Neural cell (in vitro differentiated cells): ENCODE measurements around the gene GNG7. TPM values are rescaled to one million over a fixed set of nuclear protein-coding genes. Genes with fewer than 3 reads are reported as not detected.

ENCODE experiments used
- H2AFZ ChIP-seq: fragments of 200-600, 300-800 bp; sonication (generic), shearing (Covaris generic); 2 replicates; pipeline ENCODE4 v1.6.0; 2014; ENCODE audit warnings: low read depth, mild to moderate bottlenecking, antibody characterized with exemption, low read length, moderate library complexity
- H3F3A ChIP-seq: fragments of 200-600 bp; shearing (Covaris generic); 2 replicates; pipeline ENCODE4 v1.6.1; 2016; ENCODE audit warnings: mild to moderate bottlenecking, moderate library complexity, mixed read lengths, antibody characterized with exemption, low read length; ENCODE audit not compliant: insufficient read depth, poor library complexity, severe bottlenecking
- H3K27ac ChIP-seq: fragments of 200-600, 300-800 bp; sonication (generic), shearing (Covaris generic); 2 replicates; pipeline ENCODE4 v1.5.1; 2014; ENCODE audit warnings: mild to moderate bottlenecking, low read length, moderate library complexity
- H3K27me3 ChIP-seq: fragments of 300-800, 200-600 bp; sonication (generic), shearing (Covaris generic); 2 replicates; pipeline ENCODE4 v1.6.0; 2014; ENCODE audit warnings: mild to moderate bottlenecking, low read depth, low read length, moderate library complexity; ENCODE audit not compliant: insufficient read depth
- H3K36me3 ChIP-seq: fragments of 300-800, 200-600 bp; sonication (generic), shearing (Covaris generic); 2 replicates; pipeline ENCODE4 v1.5.1; 2014; ENCODE audit warnings: mild to moderate bottlenecking, antibody characterized with exemption, low read length, moderate library complexity; ENCODE audit not compliant: insufficient read depth
- H3K4me2 ChIP-seq: fragments of 300-800, 200-600 bp; sonication (generic), shearing (Covaris generic); 2 replicates; pipeline ENCODE4 v1.6.0; 2014; ENCODE audit warnings: mild to moderate bottlenecking, low read length
- H3K4me3 ChIP-seq: fragments of 300-800, 200-600 bp; sonication (generic), shearing (Covaris generic); 2 replicates; pipeline ENCODE4 v1.5.1; 2014; ENCODE audit warnings: mild to moderate bottlenecking, low read length, moderate library complexity
- H3K79me2 ChIP-seq: fragments of 200-600 bp; shearing (Covaris generic); replicated peaks from 2 replicates; pipeline ENCODE4 v1.6.0; 2014; ENCODE audit warnings: mild to moderate bottlenecking, low read length, moderate library complexity; ENCODE audit not compliant: insufficient read depth
- H3K9ac ChIP-seq: fragments of 300-800, 200-600 bp; sonication (generic), shearing (Covaris generic); 2 replicates; pipeline ENCODE4 v1.6.1; 2016; ENCODE audit warnings: mild to moderate bottlenecking, low read length, mixed read lengths
- H3K9me2 ChIP-seq: fragments of 200-600 bp; shearing (Covaris generic); 2 replicates; pipeline ENCODE4 v1.6.1; 2016; ENCODE audit warnings: mild to moderate bottlenecking, low read length, mixed read lengths; ENCODE audit not compliant: insufficient read depth
- H3K9me3 ChIP-seq: fragments of 200-600, 300-800 bp; sonication (generic), shearing (Covaris generic); 2 replicates; pipeline ENCODE4 v1.6.1; 2016; ENCODE audit warnings: mild to moderate bottlenecking, mixed run types, low read length, moderate library complexity, mixed read lengths
- H4K20me1 ChIP-seq: fragments of 200-600 bp; shearing (Covaris generic); 2 replicates; pipeline ENCODE4 v1.6.1; 2016; ENCODE audit warnings: mild to moderate bottlenecking, mixed run types; ENCODE audit not compliant: insufficient read depth
- CTCF ChIP-seq: fragments of 450-650 bp; IDR thresholded peaks from 2 replicates; pipeline ENCODE4 v1.5.1; 2014; ENCODE audit warnings: antibody characterized with exemption, mild to moderate bottlenecking, moderate library complexity; ENCODE audit not compliant: poor library complexity, severe bottlenecking
- EP300 ChIP-seq: fragments of 450-650 bp; conservative IDR thresholded peaks from 2 replicates; pipeline ENCODE4 v1.6.1; 2014; ENCODE audit warnings: antibody characterized with exemption, mild to moderate bottlenecking, moderate library complexity; ENCODE audit not compliant: poor library complexity, severe bottlenecking
- EZH2 ChIP-seq: fragments of 200-600, 300-800 bp; shearing (Covaris generic), sonication (generic); IDR thresholded peaks from 2 replicates; pipeline ENCODE4 v1.6.1; 2014; ENCODE audit warnings: antibody characterized with exemption, low read length, borderline replicate concordance, mild to moderate bottlenecking; ENCODE audit not compliant: insufficient read depth, poor library complexity, severe bottlenecking
- MXI1 ChIP-seq: fragments of 450-650 bp; conservative IDR thresholded peaks from 2 replicates; pipeline ENCODE4 v1.6.1; 2014; ENCODE audit warnings: antibody characterized with exemption, mild to moderate bottlenecking; ENCODE audit not compliant: poor library complexity, severe bottlenecking
- POLR2AphosphoS5 ChIP-seq: IDR thresholded peaks from 2 replicates; pipeline ENCODE4 v1.6.1; 2012
- RAD21 ChIP-seq: fragments of 450-650 bp; conservative IDR thresholded peaks from 2 replicates; pipeline ENCODE4 v1.6.1; 2014; ENCODE audit warnings: antibody characterized with exemption, mild to moderate bottlenecking, moderate library complexity
- REST ChIP-seq: IDR thresholded peaks from 2 replicates; pipeline ENCODE4 v1.6.1; 2012; ENCODE audit warnings: borderline replicate concordance
- SMC3 ChIP-seq: fragments of 450-650 bp; conservative IDR thresholded peaks from 2 replicates; pipeline ENCODE4 v1.6.1; 2014; ENCODE audit warnings: antibody characterized with exemption, mild to moderate bottlenecking, moderate library complexity; ENCODE audit not compliant: poor library complexity
- TAF1 ChIP-seq: IDR thresholded peaks from 2 replicates; pipeline ENCODE4 v1.6.1; 2012; ENCODE audit warnings: low read depth
- polyA plus RNA-seq: library from polyadenylated mRNA; depleted of rRNA; stranded (reverse); fragments of >200 nt; gene quantifications from 2 replicates; pipeline ENCODE4 v1.2.3, GENCODE V29; 2014

The GNG7 gene
- polyA plus RNA-seq, 1 donor from 2014 or later, result 3.0 TPM

GRCh38 chr19:2469102-2469914 is 233.2 kb downstream of the GNG7 start:
- TF ChIP-seq EP300, result no peak
- no peak for TF ChIP-seq TAF1
- no peak for TF ChIP-seq REST
- TF ChIP-seq CTCF, result no peak
- TF ChIP-seq RAD21, result no peak
- TF ChIP-seq SMC3, result no peak
- no peak for TF ChIP-seq EZH2
- no peak for TF ChIP-seq POLR2AphosphoS5
- H3K9me3 ChIP-seq, result no peaks in the 10 kb centered on the region
- H3K36me3 ChIP-seq, result no peaks in the 10 kb centered on the region
- H3K4me3 ChIP-seq, result no peak overlapping the region
- H2AFZ ChIP-seq, result no peak overlapping the region
- H3K27ac ChIP-seq, result no peak overlapping the region
- H4K20me1 ChIP-seq, result no peaks in the 10 kb centered on the region
- no peaks in the 10 kb centered on the region for H3K27me3 ChIP-seq
- no peaks in the 10 kb centered on the region for H3K9me2 ChIP-seq
- H3K9ac ChIP-seq, result no peak overlapping the region
- H3K79me2 ChIP-seq, result no peaks in the 10 kb centered on the region
- no peaks in the 10 kb centered on the region for H3F3A ChIP-seq
- no peak overlapping the region for H3K4me2 ChIP-seq

- Histone ChIP-seq H3K4me3 (no peak overlapping the region), H3K36me3 (no peaks in the 10 kb centered on the region), H3K9me2 (no peaks in the 10 kb centered on the region), H3K4me2 (no peak overlapping the region), H3K9ac (no peak overlapping the region), H3F3A (no peaks in the 10 kb centered on the region), H2AFZ (no peak overlapping the region), H3K27ac (no peak overlapping the region), H4K20me1 (no peaks in the 10 kb centered on the region), H3K9me3 (no peaks in the 10 kb centered on the region), H3K79me2 (no peaks in the 10 kb centered on the region), H3K27me3 (no peaks in the 10 kb centered on the region)
- TF ChIP-seq REST (no peak), SMC3 (no peak), EP300 (no peak), RAD21 (no peak), TAF1 (no peak), MXI1 (no peak), POLR2AphosphoS5 (no peak), CTCF (no peak)
Measured at GRCh38 chr19:2468596-2468995, 233.9 kb downstream of the GNG7 start.
